Tibial artery (tissue), 4 donors: ENCODE measurements around the gene ZNF677.
A peak's percentile ranks its signal among the peaks of the same experiment; 100 is the strongest.
"Not testable (repeated sequence)": the region's sequence is repeated elsewhere in the genome, so short reads cannot be mapped to it uniquely, and the experiment has no call there.

Source experiments
- DNase-seq, 2 donors: peaks; one replicate each; pipeline ENCODE4 v3.0.0-alpha.2; 2019
- H3K27ac ChIP-seq, 2 donors: fragments of 200-600 bp; sonication (generic) in 1 of 2; 1 replicate in 1 of 2; 2 replicates in 1 of 2; pipeline ENCODE4 v1.5.1; 2018 to 2019; ENCODE audit warnings: mild to moderate bottlenecking in 1 of 2
- H3K27me3 ChIP-seq, 2 donors: fragments of 200-600 bp; sonication (generic) in 1 of 2; one replicate each; pipeline versions ENCODE4 v1.5.1 to v1.6.0; 2016 to 2019
- H3K36me3 ChIP-seq, 3 donors: fragments of 200-600 bp; sonication (generic) in 2 of 3; one replicate each; pipeline ENCODE4 v1.5.1; 2016 to 2019; ENCODE audit warnings: mild to moderate bottlenecking in 2 of 3
- H3K4me1 ChIP-seq, 4 donors: fragments of 200-600 bp; sonication (generic) in 2 of 4; 1 replicate in 3 of 4; 2 replicates in 1 of 4; pipeline ENCODE4 v1.5.1; 2016 to 2019
- H3K4me3 ChIP-seq, 2 donors: fragments of 200-600 bp; sonication (generic) in 1 of 2; 1 replicate in 1 of 2; 2 replicates in 1 of 2; pipeline ENCODE4 v1.5.1; 2018 to 2019; ENCODE audit warnings: mild to moderate bottlenecking in 2 of 2
- H3K9me3 ChIP-seq, 3 donors: fragments of 200-600 bp; sonication (generic) in 1 of 3; one replicate each; pipeline ENCODE4 v1.5.1; 2016 to 2019
- CTCF ChIP-seq, 2 experiments: fragments of 200-600 bp in 1 of 2; fragments of 450-650 bp in 1 of 2; IDR thresholded peaks; one replicate each; pipeline ENCODE4 v1.5.1; 2017 to 2019; ENCODE audit warnings: antibody characterized with exemption in 2 of 2, mild to moderate bottlenecking in 1 of 2, moderate library complexity in 1 of 2
- intact Hi-C: fragments of 100-400 bp; cut with DNase I; formaldehyde crosslinking; loops from one replicate; pipeline ENCODE4 v1.15.0; 2023; ENCODE audit warnings: low total_unique reads

ZNF677 gene

GRCh38 chr19:53224606-53225005 lies 30.1 kb downstream of the ZNF677 start:
- intact Hi-C loops: no loop called here
- no peak for DNase-seq
- Histone ChIP-seq H3K27me3 (no peaks in the 10 kb centered on the region), H3K9me3 (peaks cover 9 to 89% (median 78%) of the 10 kb centered on the region in 3 donors), H3K4me1 (no peaks in the 10 kb centered on the region), H3K4me3 (no peak overlapping the region), H3K27ac (no peak overlapping the region), H3K36me3 (peaks cover 5 to 32% (median 19%) of the 10 kb centered on the region in 3 donors)
- TF ChIP-seq CTCF (IDR thresholded peaks at IDR 0.05): no peak

- H3K4me1 ChIP-seq, intact Hi-C loops, H3K27ac ChIP-seq, H3K4me3 ChIP-seq, H3K27me3 ChIP-seq, DNase-seq: not testable (repeated sequence)
- peaks cover under 1 to 24% (median 15%) of the 10 kb centered on the region in 3 donors for H3K36me3 ChIP-seq
- peaks cover 7 to 89% (median 77%) of the 10 kb centered on the region in 3 donors for H3K9me3 ChIP-seq
These were observed 32.0 kb downstream of the ZNF677 start for GRCh38 chr19:53222716-53223115.

- no peak for TF ChIP-seq CTCF (IDR thresholded peaks at IDR 0.05)
- Histone ChIP-seq H3K4me3 (no peak overlapping the region), H3K9me3 (peaks cover 37 to 100% (median 97%) of the 10 kb centered on the region in 3 donors), H3K4me1 (no peaks in the 10 kb centered on the region), H3K27me3 (no peaks in the 10 kb centered on the region), H3K36me3 (peaks cover 39 to 75% (median 70%) of the 10 kb centered on the region in 3 donors), H3K27ac (no peak overlapping the region)
- intact Hi-C loops: no loop called here
- DNase-seq: no peak
These were observed 41.9 kb downstream of the ZNF677 start for GRCh38 chr19:53212703-53213320.

- H3K4me1 ChIP-seq, intact Hi-C loops, DNase-seq, H3K27me3 ChIP-seq, H3K27ac ChIP-seq, H3K4me3 ChIP-seq: not testable (repeated sequence)
- Histone ChIP-seq H3K9me3 (peaks cover 37 to 100% (median 84%) of the 10 kb centered on the region in 3 donors), H3K36me3 (peaks cover 52 to 87% (median 79%) of the 10 kb centered on the region in 3 donors)
These were observed 43.1 kb downstream of the ZNF677 start for GRCh38 chr19:53211554-53211953.

- DNase-seq: peak; percentile 95 to 98
- H3K27ac ChIP-seq: peak overlapping the region; percentile 84 to 87
- no peaks in the 10 kb centered on the region for H3K27me3 ChIP-seq
- TF ChIP-seq CTCF (IDR thresholded peaks at IDR 0.05): no peak
- peaks cover 21 to 38% (median 28%) of the 10 kb centered on the region in 3 donors for H3K36me3 ChIP-seq
- peak overlapping the region; percentile 74 to 76 for H3K4me3 ChIP-seq
- peaks cover 0 to 25% (median 13%) of the 10 kb centered on the region in 4 donors for H3K4me1 ChIP-seq
- H3K9me3 ChIP-seq: peaks cover 0 to 37% (median 24%) of the 10 kb centered on the region in 3 donors
- intact Hi-C loops: loop anchor here (5.0 to 10.0 kb wide), 3 partner anchors 58 to 165 kb away; partner anchors contain the start of genes VN1R2, ZNF677 and ZNF845
These were observed 57.8 kb downstream of the ZNF677 start for GRCh38 chr19:53196777-53197396.

GRCh38 chr19:53195265-53195903 lies 59.3 kb downstream of the ZNF677 start:
- peak overlapping the region in 1 of 2 donors; percentile 14 for H3K27ac ChIP-seq

More at GRCh38 chr19:53195265-53195903, 59.3 kb downstream of the ZNF677 start:
- Histone ChIP-seq H3K4me1 (peaks cover 0 to 25% (median 13%) of the 10 kb centered on the region in 4 donors), H3K9me3 (peaks cover 0 to 22% (median 13%) of the 10 kb centered on the region in 3 donors), H3K36me3 (peaks cover 11 to 23% (median 19%) of the 10 kb centered on the region in 3 donors), H3K27me3 (no peaks in the 10 kb centered on the region), H3K4me3 (no peak overlapping the region)
- intact Hi-C loops: loop anchor here (5.0 to 10.0 kb wide), 3 partner anchors 59 to 167 kb away; partner anchors contain the start of genes VN1R2, ZNF677 and ZNF845
- peak; percentile 86 to 87 for TF ChIP-seq CTCF (IDR thresholded peaks at IDR 0.05)
- DNase-seq: peak; percentile 81 to 90
